Endothelial cell of umbilical vein (primary cell): ENCODE measurements around the gene ARSH. TPM values are rescaled to one million over a fixed set of nuclear protein-coding genes. Genes with fewer than 3 reads are reported as not detected.

Experiments used
- BruUV-seq: library from RNA; stranded (reverse); fragments of 400-500 nt; replicated peaks from 2 replicates; lab custom pipeline; 2021; lab: Mats Ljungman, UMichigan
- CTCF ChIA-PET: fragments of 300-600, 350-600 bp; sonication (Branson Sonifier 250); formaldehyde crosslinking; loops from one replicate; lab custom pipeline; 2021; ENCODE audit warnings: antibody characterized with exemption, inconsistent platforms; lab: Charles Lee
- POLR2A ChIA-PET: fragments of 300-600, 350-600 bp; sonication (Branson Sonifier 250); formaldehyde crosslinking; loops from one replicate; lab custom pipeline; 2021; ENCODE audit warnings: antibody characterized with exemption, inconsistent platforms; lab: Charles Lee
- DNase-seq: peaks from one replicate; pipeline ENCODE4 v3.0.0-alpha.2; 2011; ENCODE audit warnings: low read depth, low spot score
- FAIRE-seq: peaks from 2 replicates; lab custom pipeline; 2011; peaks lifted over from hg19 to GRCh38; lab: Jason Lieb, UNC
- H2AFZ ChIP-seq: 2 replicates; pipeline ENCODE4 v1.6.0; 2012; ENCODE audit warnings: low read depth, low read length, control low read depth, inconsistent platforms
- H3K27ac ChIP-seq: 2 replicates; pipeline ENCODE4 v1.5.1; 2011; ENCODE audit warnings: low read depth, mild to moderate bottlenecking, control low read depth, low read length, moderate library complexity; ENCODE audit not compliant: insufficient read depth
- H3K27me3 ChIP-seq, 2 experiments: 2 replicates each; pipeline versions ENCODE4 v1.6.0 to v1.6.1; 2011; ENCODE audit warnings: low read length in 2 of 2, mixed read lengths in 1 of 2; ENCODE audit not compliant: control insufficient read depth in 2 of 2, insufficient read depth in 2 of 2
- H3K36me3 ChIP-seq, 2 experiments: 2 replicates in 1 of 2; 3 replicates in 1 of 2; pipeline ENCODE4 v1.5.1; 2011; ENCODE audit warnings: low read length in 2 of 2, mild to moderate bottlenecking in 1 of 2, moderate library complexity in 1 of 2; ENCODE audit not compliant: control insufficient read depth in 2 of 2, insufficient read depth in 2 of 2; ENCODE audit errors: extremely low read depth in 1 of 2
- H3K4me1 ChIP-seq: 3 replicates; pipeline ENCODE4 v1.5.1; 2011; ENCODE audit warnings: mild to moderate bottlenecking, low read length; ENCODE audit not compliant: control insufficient read depth, insufficient read depth; ENCODE audit errors: extremely low read depth
- H3K4me2 ChIP-seq: 2 replicates; pipeline ENCODE4 v1.6.1; 2011; ENCODE audit warnings: low read length, control low read depth, mixed read lengths; ENCODE audit not compliant: insufficient read depth
- H3K4me3 ChIP-seq, 3 experiments: fragments of 200-600 bp in 1 of 3; sonication (generic), shearing (Covaris generic) in 1 of 3; replicated peaks in 1 of 3; 2 replicates each; pipeline ENCODE4 v1.5.1; 2011 to 2016; ENCODE audit warnings: control low read depth in 3 of 3, low read length in 3 of 3, mild to moderate bottlenecking in 2 of 3, inconsistent platforms in 1 of 3, low read depth in 1 of 3, moderate library complexity in 1 of 3; ENCODE audit not compliant: insufficient read depth in 1 of 3
- H3K79me2 ChIP-seq: 2 replicates; pipeline ENCODE4 v1.6.0; 2012; ENCODE audit warnings: low read length, inconsistent platforms; ENCODE audit not compliant: control insufficient read depth, insufficient read depth
- H3K9ac ChIP-seq: replicated peaks from 2 replicates; pipeline ENCODE3; 2011; ENCODE audit warnings: low read length, control low read depth; ENCODE audit not compliant: insufficient read depth; ENCODE audit errors: extremely low read depth
- H3K9me1 ChIP-seq: replicated peaks from 3 replicates; pipeline ENCODE4 v1.6.0; 2011; ENCODE audit warnings: mild to moderate bottlenecking, low read length; ENCODE audit not compliant: control insufficient read depth, insufficient read depth; ENCODE audit errors: extremely low read depth
- H3K9me3 ChIP-seq: replicated peaks from 2 replicates; pipeline ENCODE4 v1.5.1; 2012; ENCODE audit warnings: low read length, inconsistent platforms; ENCODE audit not compliant: control insufficient read depth, insufficient read depth
- H4K20me1 ChIP-seq: replicated peaks from 2 replicates; pipeline ENCODE3; 2011; ENCODE audit warnings: mild to moderate bottlenecking, low read length; ENCODE audit not compliant: control insufficient read depth, insufficient read depth; ENCODE audit errors: extremely low read depth
- CTCF ChIP-seq, 2 donors: IDR thresholded peaks; 1 replicate in 1 of 2; 2 replicates in 1 of 2; pipeline ENCODE4 v1.5.1; 2011; ENCODE audit warnings: low read length in 2 of 2, mild to moderate bottlenecking in 2 of 2, moderate library complexity in 2 of 2, control low read depth in 1 of 2, inconsistent platforms in 1 of 2, low read depth in 1 of 2; ENCODE audit not compliant: insufficient read depth in 1 of 2; ENCODE audit errors: extremely low read depth in 1 of 2
- EZH2 ChIP-seq: IDR thresholded peaks from 2 replicates; pipeline ENCODE4 v1.6.1; 2012; ENCODE audit warnings: borderline replicate concordance, low read depth, mild to moderate bottlenecking, moderate library complexity, low read length, inconsistent platforms; ENCODE audit not compliant: severe bottlenecking
- FOS ChIP-seq: IDR thresholded peaks from 2 replicates; pipeline ENCODE4 v1.6.1; 2011; ENCODE audit warnings: mild to moderate bottlenecking, low read length, moderate library complexity, borderline replicate concordance; ENCODE audit not compliant: insufficient read depth
- GATA2 ChIP-seq: IDR thresholded peaks from 2 replicates; pipeline ENCODE4 v1.7.0; 2011; ENCODE audit warnings: low read depth, mild to moderate bottlenecking, moderate library complexity, mixed read lengths, low read length; ENCODE audit not compliant: insufficient read length, insufficient read depth
- JUN ChIP-seq: IDR thresholded peaks from 2 replicates; pipeline ENCODE4 v1.6.1; 2011; ENCODE audit warnings: borderline replicate concordance, low read depth; ENCODE audit not compliant: insufficient read length, insufficient read depth
- MYC ChIP-seq: IDR thresholded peaks from one replicate; pipeline ENCODE4 v1.6.1; 2011; ENCODE audit warnings: mild to moderate bottlenecking, low read depth, low read length
- POLR2A ChIP-seq: IDR thresholded peaks from 2 replicates; pipeline ENCODE4 v1.6.1; 2012; ENCODE audit warnings: low read depth, mild to moderate bottlenecking, control low read depth, low read length
- POLR2AphosphoS5 ChIP-seq: IDR thresholded peaks from 2 replicates; pipeline ENCODE4 v1.6.1; 2012; ENCODE audit warnings: low read depth, mild to moderate bottlenecking, control low read depth, low read length, moderate library complexity; ENCODE audit not compliant: insufficient read depth
- dilution Hi-C: fragments of 300-500 bp; cut with MboI; formaldehyde crosslinking; loops from one replicate; pipeline ENCODE4 v1.15.0; 2019; ENCODE audit warnings: low sequenced_read_pairs; ENCODE audit not compliant: extremely low pct_ligation_motif_present
- intact Hi-C: fragments of 100-400 bp; cut with micrococcal nuclease; formaldehyde crosslinking; loops from one replicate; pipeline ENCODE4 v1.10.0; 2022
- polyA plus RNA-seq, 4 experiments: library from polyadenylated mRNA; depleted of rRNA in 3 of 4; stranded (reverse) in 3 of 4; unstranded in 1 of 4; fragments of >200 nt; gene quantifications; 2 replicates each; pipeline versions ENCODE4 v1.2.1 to v1.2.3, GENCODE V29; 2011 to 2012; ENCODE audit warnings: missing spikeins in 1 of 4
- total RNA-seq: library from RNA; stranded (reverse); gene quantifications from 2 replicates; pipeline ENCODE4 v1.2.3, GENCODE V29; 2021

Gene ARSH
- total and polyA plus RNA-seq, 2 donors (not counting 3 experiments of a cell fraction or from before 2014, with no cell fraction given): not detected

- H3K4me1 ChIP-seq: no peaks in the 10 kb centered on the region
- no peak for FAIRE-seq
- POLR2A ChIA-PET: no interaction called here
- no peak overlapping the region for H3K9ac ChIP-seq
- no TSS peak for BruUV-seq
- no peaks in the 10 kb centered on the region for H3K79me2 ChIP-seq
- intact Hi-C loops: no loop called here
- H3K4me3 ChIP-seq: no peak overlapping the region
- no peak for TF ChIP-seq JUN
- TF ChIP-seq POLR2AphosphoS5: no peak
- TF ChIP-seq EZH2: no peak
- no peak for TF ChIP-seq POLR2A
- no peak for TF ChIP-seq MYC
- TF ChIP-seq CTCF (IDR thresholded peaks at IDR 0.05; ENCODE audit: extremely low read depth in 1 of 2, insufficient read depth in 1 of 2, low read depth in 1 of 2, low read length in 2 of 2): no peak
- no peak for TF ChIP-seq FOS
- TF ChIP-seq GATA2: no peak
- H3K9me3 ChIP-seq: no peaks in the 10 kb centered on the region
- no peaks in the 10 kb centered on the region for H3K27me3 ChIP-seq
- DNase-seq: no peak
- no peaks in the 10 kb centered on the region for H4K20me1 ChIP-seq
- H3K9me1 ChIP-seq: no peaks in the 10 kb centered on the region
- no peak overlapping the region for H2AFZ ChIP-seq
- no peaks in the 10 kb centered on the region for H3K36me3 ChIP-seq
- dilution Hi-C loops: no loop called here
- CTCF ChIA-PET: no interaction called here
- no peak overlapping the region for H3K27ac ChIP-seq
- H3K4me2 ChIP-seq: no peak overlapping the region
Measured at GRCh38 chrX:2989565-2989964, 16.8 kb upstream of the ARSH start.
